ENCODE data around the gene PAX1.

Gene PAX1

DNA sequence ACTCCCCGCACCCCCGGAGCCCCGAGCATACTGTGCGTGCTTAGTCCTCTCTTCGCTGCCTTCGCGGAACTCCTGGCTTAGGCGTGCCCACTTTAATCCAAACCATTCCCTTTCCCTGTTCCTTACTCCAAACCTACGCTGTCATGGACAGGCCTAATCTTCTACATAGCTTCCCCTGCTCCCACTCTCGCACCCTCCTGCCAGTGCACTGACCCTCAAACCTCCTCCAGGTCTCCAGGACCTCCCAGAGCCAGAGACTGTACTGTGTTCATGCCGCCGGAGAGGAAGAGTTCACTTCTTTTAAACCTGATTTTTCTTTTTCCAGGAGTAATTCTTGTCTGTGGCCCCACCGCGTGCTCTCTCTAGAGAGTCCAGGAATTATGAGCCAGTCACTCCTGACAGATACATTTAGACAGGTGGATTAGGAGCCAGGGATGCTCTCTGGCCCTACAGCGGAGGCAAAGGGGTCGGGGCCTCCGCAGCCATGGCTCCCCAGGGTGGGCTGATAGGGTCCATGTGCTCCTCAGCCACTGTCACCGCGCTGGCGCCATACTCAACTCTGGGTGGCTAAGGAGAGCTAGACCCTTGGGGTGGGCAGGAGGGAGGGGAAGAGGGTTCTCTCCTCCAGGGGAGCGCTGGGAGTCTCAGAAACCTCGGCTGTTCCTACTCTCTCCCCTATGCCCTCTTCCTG, 1.6 kb upstream of the PAX1 start:
- Histone ChIP-seq H3K9ac (ENCODE audit: low read length) (no peak overlapping the region), H3K4me3 (ENCODE audit: low read depth, low read length) (peak overlapping the region; percentile 45; the same call in 1 of the 2 replicates), H3K9me3 (ENCODE audit: control insufficient read depth, insufficient read depth, low read depth, low read length) (no peaks in the 10 kb centered on the region), H3K27me3 (ENCODE audit: control insufficient read depth, insufficient read depth, low read length) (peaks cover 100% of the 10 kb centered on the region), H3K27ac (ENCODE audit: low read depth, low read length) (no peak overlapping the region), H3K36me3 (ENCODE audit: control insufficient read depth, insufficient read depth, low read length) (no peaks in the 10 kb centered on the region), H3K4me1 (ENCODE audit: control insufficient read depth, insufficient read depth, low read length) (peaks cover 28% of the 10 kb centered on the region)

DNA sequence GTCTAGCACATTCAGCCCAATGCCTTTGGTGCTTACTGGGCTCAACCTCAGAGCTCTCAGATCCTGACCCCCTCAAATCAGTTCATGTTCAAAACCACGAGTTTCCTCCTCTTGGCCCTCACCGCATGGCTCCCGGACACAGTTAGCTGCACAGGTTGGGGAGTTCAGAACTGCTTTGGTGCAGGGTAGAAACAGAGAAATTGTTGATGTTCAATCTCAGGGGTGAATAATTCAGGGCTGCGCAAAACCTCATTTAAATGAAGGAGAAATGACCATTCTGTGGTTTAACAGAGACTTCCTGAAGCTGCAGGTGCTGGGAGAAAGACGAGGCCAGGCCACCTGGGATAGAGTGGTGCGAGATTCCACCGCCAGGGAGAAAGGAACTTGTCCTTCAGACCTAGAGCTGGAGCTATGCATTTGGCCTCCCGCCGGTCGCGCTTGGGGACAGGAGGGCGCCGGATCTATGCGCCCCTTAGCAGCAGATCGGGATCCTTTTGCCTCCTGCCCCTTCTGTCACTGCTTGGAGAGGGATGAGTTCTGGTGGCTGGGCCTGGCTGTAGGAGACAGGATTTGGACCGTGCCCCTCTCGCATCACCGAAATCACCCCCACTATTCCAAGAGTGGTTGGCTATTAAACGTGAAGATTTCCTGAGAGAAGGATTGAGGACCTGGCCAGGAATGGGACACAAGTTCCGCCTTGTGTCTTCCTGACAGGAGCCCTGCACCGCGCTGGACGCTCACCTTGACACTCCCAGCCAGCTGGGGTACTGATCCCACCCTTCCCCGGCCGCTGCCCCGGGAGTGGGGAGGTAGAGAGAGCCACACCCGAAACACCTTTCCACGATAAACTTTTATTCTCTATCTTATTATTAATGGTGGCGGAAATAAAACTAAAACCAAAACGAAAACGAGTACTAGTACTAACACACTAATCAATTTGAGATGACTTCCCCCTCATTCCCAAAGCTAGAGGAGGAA, 767 bp upstream of the PAX1 start:
- peaks cover 100% of the 10 kb centered on the region for H3K27me3 ChIP-seq (ENCODE audit: control insufficient read depth, insufficient read depth, low read length)
- no peaks in the 10 kb centered on the region for H3K9me3 ChIP-seq (ENCODE audit: control insufficient read depth, insufficient read depth, low read depth, low read length)
- no peak overlapping the region for H3K27ac ChIP-seq (ENCODE audit: low read depth, low read length)
- no peak overlapping the region for H3K4me3 ChIP-seq (ENCODE audit: low read depth, low read length)
- no peak overlapping the region for H3K9ac ChIP-seq (ENCODE audit: low read length)
- no peaks in the 10 kb centered on the region for H3K36me3 ChIP-seq (ENCODE audit: control insufficient read depth, insufficient read depth, low read length)
- H3K4me1 ChIP-seq (ENCODE audit: control insufficient read depth, insufficient read depth, low read length) = peaks cover 28% of the 10 kb centered on the region

DNA sequence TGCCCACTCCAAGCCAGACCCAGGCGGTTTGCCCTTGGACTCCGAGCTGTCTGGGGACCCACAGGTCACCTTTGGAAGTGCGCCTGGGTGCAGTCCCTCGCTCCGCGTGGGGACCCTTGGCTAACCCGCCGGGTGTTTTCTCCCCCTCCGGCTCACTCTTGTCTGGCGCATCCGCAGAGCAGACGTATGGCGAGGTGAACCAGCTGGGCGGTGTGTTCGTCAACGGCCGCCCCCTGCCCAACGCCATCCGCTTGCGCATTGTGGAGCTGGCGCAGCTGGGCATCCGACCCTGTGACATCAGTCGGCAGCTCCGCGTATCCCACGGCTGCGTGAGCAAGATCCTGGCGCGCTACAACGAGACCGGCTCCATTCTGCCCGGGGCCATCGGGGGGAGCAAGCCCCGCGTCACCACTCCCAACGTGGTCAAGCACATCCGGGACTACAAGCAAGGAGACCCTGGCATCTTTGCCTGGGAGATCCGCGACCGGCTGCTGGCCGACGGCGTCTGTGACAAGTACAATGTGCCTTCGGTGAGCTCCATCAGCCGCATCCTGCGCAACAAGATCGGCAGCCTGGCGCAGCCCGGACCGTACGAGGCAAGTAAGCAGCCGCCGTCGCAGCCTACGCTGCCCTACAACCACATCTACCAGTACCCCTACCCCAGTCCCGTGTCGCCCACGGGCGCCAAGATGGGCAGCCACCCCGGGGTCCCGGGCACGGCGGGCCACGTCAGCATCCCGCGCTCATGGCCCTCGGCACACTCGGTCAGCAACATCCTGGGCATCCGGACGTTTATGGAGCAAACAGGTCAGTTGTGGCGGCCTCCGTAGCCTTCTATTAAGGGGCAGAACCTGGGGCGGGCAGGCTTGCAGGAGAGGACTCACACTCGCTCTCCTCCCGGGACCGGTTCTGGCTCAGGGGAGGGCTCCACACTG, 1.1 kb downstream of the PAX1 start:
- Histone ChIP-seq H3K9me3 (ENCODE audit: control insufficient read depth, insufficient read depth, low read depth, low read length) (no peaks in the 10 kb centered on the region), H3K27ac (ENCODE audit: low read depth, low read length) (no peak overlapping the region), H3K36me3 (ENCODE audit: control insufficient read depth, insufficient read depth, low read length) (no peaks in the 10 kb centered on the region), H3K4me3 (ENCODE audit: low read depth, low read length) (peak overlapping the region; percentile 43), H3K4me1 (ENCODE audit: control insufficient read depth, insufficient read depth, low read length) (peaks cover 24% of the 10 kb centered on the region), H3K27me3 (ENCODE audit: control insufficient read depth, insufficient read depth, low read length) (peaks cover 100% of the 10 kb centered on the region), H3K9ac (ENCODE audit: low read length) (no peak overlapping the region)

DNA sequence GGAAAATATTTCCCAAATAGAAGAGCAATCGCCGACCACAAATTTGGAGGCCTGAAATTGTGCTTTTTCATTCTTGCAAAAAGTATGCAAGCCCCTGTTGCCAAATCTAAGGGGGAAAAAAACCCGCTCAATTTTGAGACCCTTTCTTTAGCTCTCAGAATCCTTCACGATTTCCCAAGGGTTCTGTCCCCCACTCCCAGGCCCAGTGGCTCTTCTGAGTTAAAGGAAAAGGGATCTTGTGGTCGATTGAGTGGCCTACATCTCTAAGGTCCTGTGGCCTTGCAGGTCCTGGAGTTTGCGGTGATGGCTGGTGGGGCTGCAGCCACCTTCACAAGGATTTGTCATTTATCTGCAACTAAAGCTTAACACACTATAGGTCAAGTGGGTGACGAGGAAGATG, 1.8 kb downstream of the PAX1 start:
- H3K9me3 ChIP-seq (ENCODE audit: control insufficient read depth, insufficient read depth, low read depth, low read length) = no peaks in the 10 kb centered on the region
- H3K36me3 ChIP-seq (ENCODE audit: control insufficient read depth, insufficient read depth, low read length) = no peaks in the 10 kb centered on the region
- H3K27me3 ChIP-seq (ENCODE audit: control insufficient read depth, insufficient read depth, low read length) = peaks cover 100% of the 10 kb centered on the region
- H3K27ac ChIP-seq (ENCODE audit: low read depth, low read length) = no peak overlapping the region
- no peak overlapping the region for H3K4me3 ChIP-seq (ENCODE audit: low read depth, low read length)
- H3K4me1 ChIP-seq (ENCODE audit: control insufficient read depth, insufficient read depth, low read length) = peaks cover 17% of the 10 kb centered on the region
- H3K9ac ChIP-seq (ENCODE audit: low read length) = no peak overlapping the region

DNA sequence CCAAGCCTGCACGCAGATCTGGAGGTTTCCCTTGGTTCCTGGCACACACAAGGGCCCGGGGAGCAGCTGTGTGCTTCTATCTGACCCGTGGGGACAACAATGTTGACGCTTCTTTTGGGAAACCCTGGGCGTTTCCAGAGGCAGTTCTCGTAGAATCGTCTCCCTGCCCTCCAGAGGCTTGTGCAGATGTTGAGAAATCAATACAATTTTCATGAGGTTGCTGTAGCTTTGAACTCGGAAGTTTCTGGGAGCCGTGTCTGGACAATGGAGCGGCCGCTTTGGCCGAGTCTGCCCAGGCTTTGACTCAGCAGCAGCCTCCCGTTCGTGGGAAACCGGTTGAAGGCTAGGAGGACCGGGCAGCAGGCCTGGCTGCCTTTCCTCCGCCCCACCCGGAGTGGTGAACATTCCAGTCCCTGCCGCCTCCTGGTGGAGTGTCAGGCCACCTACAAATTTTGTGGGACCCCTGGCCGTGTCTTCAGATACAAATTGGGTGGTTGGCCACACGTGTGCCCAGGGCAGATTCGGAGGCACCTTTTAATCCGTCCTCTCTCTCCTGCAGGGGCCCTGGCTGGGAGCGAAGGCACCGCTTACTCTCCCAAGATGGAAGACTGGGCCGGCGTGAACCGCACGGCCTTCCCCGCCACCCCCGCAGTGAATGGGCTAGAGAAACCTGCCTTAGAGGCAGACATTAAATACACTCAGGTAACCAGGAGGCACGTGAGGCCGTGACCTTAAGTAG, 2.7 kb downstream of the PAX1 start:
- Histone ChIP-seq H3K27ac (ENCODE audit: low read depth, low read length) (no peak overlapping the region), H3K9me3 (ENCODE audit: control insufficient read depth, insufficient read depth, low read depth, low read length) (no peaks in the 10 kb centered on the region), H3K9ac (ENCODE audit: low read length) (no peak overlapping the region), H3K27me3 (ENCODE audit: control insufficient read depth, insufficient read depth, low read length) (peaks cover 100% of the 10 kb centered on the region), H3K4me1 (ENCODE audit: control insufficient read depth, insufficient read depth, low read length) (peaks cover 20% of the 10 kb centered on the region), H3K36me3 (ENCODE audit: control insufficient read depth, insufficient read depth, low read length) (no peaks in the 10 kb centered on the region), H3K4me3 (ENCODE audit: low read depth, low read length) (no peak overlapping the region)

- no peak overlapping the region for H3K4me3 ChIP-seq (ENCODE audit: low read depth, low read length)
- peaks cover 22% of the 10 kb centered on the region for H3K4me1 ChIP-seq (ENCODE audit: control insufficient read depth, insufficient read depth, low read length)
- no peaks in the 10 kb centered on the region for H3K36me3 ChIP-seq (ENCODE audit: control insufficient read depth, insufficient read depth, low read length)
- no peak overlapping the region for H3K27ac ChIP-seq (ENCODE audit: low read depth, low read length)
- H3K27me3 ChIP-seq (ENCODE audit: control insufficient read depth, insufficient read depth, low read length) = peaks cover 100% of the 10 kb centered on the region
- H3K9ac ChIP-seq (ENCODE audit: low read length) = no peak overlapping the region
- no peaks in the 10 kb centered on the region for H3K9me3 ChIP-seq (ENCODE audit: control insufficient read depth, insufficient read depth, low read depth, low read length)
These were observed 3.5 kb downstream of the PAX1 start for GRCh38 chr20:21708738-21709534.

DNA sequence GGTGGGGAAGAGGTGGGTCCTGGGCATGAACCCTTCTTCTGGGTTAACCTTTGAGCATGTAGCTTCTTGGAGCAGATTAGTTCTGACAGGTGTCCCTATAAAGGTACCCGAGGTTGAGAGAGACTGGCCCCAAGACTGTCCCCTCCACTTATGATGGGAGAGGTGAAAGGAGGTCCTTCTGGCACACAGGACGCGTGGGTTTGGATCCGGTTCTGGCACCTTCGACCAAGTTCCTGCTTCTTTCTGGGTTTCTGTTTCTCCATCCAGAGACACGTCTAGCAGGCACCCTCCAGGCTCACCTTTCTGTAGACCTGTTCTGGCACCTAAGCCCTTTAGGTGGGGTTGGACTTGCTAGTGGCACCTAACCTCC, 4.1 kb downstream of the PAX1 start:
- Histone ChIP-seq H3K9ac (ENCODE audit: low read length) (no peak overlapping the region), H3K9me3 (ENCODE audit: control insufficient read depth, insufficient read depth, low read depth, low read length) (no peaks in the 10 kb centered on the region), H3K36me3 (ENCODE audit: control insufficient read depth, insufficient read depth, low read length) (no peaks in the 10 kb centered on the region), H3K4me3 (ENCODE audit: low read depth, low read length) (no peak overlapping the region), H3K4me1 (ENCODE audit: control insufficient read depth, insufficient read depth, low read length) (peaks cover 22% of the 10 kb centered on the region), H3K27me3 (ENCODE audit: control insufficient read depth, insufficient read depth, low read length) (peaks cover 100% of the 10 kb centered on the region), H3K27ac (ENCODE audit: low read depth, low read length) (no peak overlapping the region)

- peaks cover 100% of the 10 kb centered on the region for H3K27me3 ChIP-seq (ENCODE audit: control insufficient read depth, insufficient read depth, low read length)
- H3K9me3 ChIP-seq (ENCODE audit: control insufficient read depth, insufficient read depth, low read depth, low read length) = no peaks in the 10 kb centered on the region
- H3K36me3 ChIP-seq (ENCODE audit: control insufficient read depth, insufficient read depth, low read length) = no peaks in the 10 kb centered on the region
- peaks cover 22% of the 10 kb centered on the region for H3K4me1 ChIP-seq (ENCODE audit: control insufficient read depth, insufficient read depth, low read length)
- H3K4me3 ChIP-seq (ENCODE audit: low read depth, low read length) = no peak overlapping the region
- no peak overlapping the region for H3K9ac ChIP-seq (ENCODE audit: low read length)
- no peak overlapping the region for H3K27ac ChIP-seq (ENCODE audit: low read depth, low read length)
These were observed 4.9 kb downstream of the PAX1 start for GRCh38 chr20:21710341-21710740.

GRCh38 chr20:21710863-21711431, 5.5 kb downstream of the PAX1 start:
- H3K4me1 ChIP-seq (ENCODE audit: control insufficient read depth, insufficient read depth, low read length) = peaks cover 27% of the 10 kb centered on the region
- H3K9ac ChIP-seq (ENCODE audit: low read length) = no peak overlapping the region
- no peak overlapping the region for H3K27ac ChIP-seq (ENCODE audit: low read depth, low read length)
- peaks cover 100% of the 10 kb centered on the region for H3K27me3 ChIP-seq (ENCODE audit: control insufficient read depth, insufficient read depth, low read length)
- no peaks in the 10 kb centered on the region for H3K36me3 ChIP-seq (ENCODE audit: control insufficient read depth, insufficient read depth, low read length)
- H3K4me3 ChIP-seq (ENCODE audit: low read depth, low read length) = no peak overlapping the region
- no peaks in the 10 kb centered on the region for H3K9me3 ChIP-seq (ENCODE audit: control insufficient read depth, insufficient read depth, low read depth, low read length)

Measured in HUES6 (cell line).